Neural cell (in vitro differentiated cells): ENCODE results near the gene OR4N2. TPM values are rescaled to one million over a fixed set of nuclear protein-coding genes. Genes with fewer than 3 reads are reported as not detected.
"Not testable (repeated sequence)": the region's sequence is repeated elsewhere in the genome, so short reads cannot be mapped to it uniquely, and the experiment has no call there.

Source experiments
- H2AFZ ChIP-seq: fragments of 200-600, 300-800 bp; sonication (generic), shearing (Covaris generic); 2 replicates; pipeline ENCODE4 v1.6.0; 2014; ENCODE audit warnings: low read depth, mild to moderate bottlenecking, antibody characterized with exemption, low read length, moderate library complexity
- H3F3A ChIP-seq: fragments of 200-600 bp; shearing (Covaris generic); 2 replicates; pipeline ENCODE4 v1.6.1; 2016; ENCODE audit warnings: mild to moderate bottlenecking, moderate library complexity, mixed read lengths, antibody characterized with exemption, low read length; ENCODE audit not compliant: insufficient read depth, poor library complexity, severe bottlenecking
- H3K27ac ChIP-seq: fragments of 200-600, 300-800 bp; sonication (generic), shearing (Covaris generic); 2 replicates; pipeline ENCODE4 v1.5.1; 2014; ENCODE audit warnings: mild to moderate bottlenecking, low read length, moderate library complexity
- H3K27me3 ChIP-seq: fragments of 300-800, 200-600 bp; sonication (generic), shearing (Covaris generic); 2 replicates; pipeline ENCODE4 v1.6.0; 2014; ENCODE audit warnings: mild to moderate bottlenecking, low read depth, low read length, moderate library complexity; ENCODE audit not compliant: insufficient read depth
- H3K36me3 ChIP-seq: fragments of 300-800, 200-600 bp; sonication (generic), shearing (Covaris generic); 2 replicates; pipeline ENCODE4 v1.5.1; 2014; ENCODE audit warnings: mild to moderate bottlenecking, antibody characterized with exemption, low read length, moderate library complexity; ENCODE audit not compliant: insufficient read depth
- H3K4me2 ChIP-seq: fragments of 300-800, 200-600 bp; sonication (generic), shearing (Covaris generic); 2 replicates; pipeline ENCODE4 v1.6.0; 2014; ENCODE audit warnings: mild to moderate bottlenecking, low read length
- H3K4me3 ChIP-seq: fragments of 300-800, 200-600 bp; sonication (generic), shearing (Covaris generic); 2 replicates; pipeline ENCODE4 v1.5.1; 2014; ENCODE audit warnings: mild to moderate bottlenecking, low read length, moderate library complexity
- H3K79me2 ChIP-seq: fragments of 200-600 bp; shearing (Covaris generic); replicated peaks from 2 replicates; pipeline ENCODE4 v1.6.0; 2014; ENCODE audit warnings: mild to moderate bottlenecking, low read length, moderate library complexity; ENCODE audit not compliant: insufficient read depth
- H3K9ac ChIP-seq: fragments of 300-800, 200-600 bp; sonication (generic), shearing (Covaris generic); 2 replicates; pipeline ENCODE4 v1.6.1; 2016; ENCODE audit warnings: mild to moderate bottlenecking, low read length, mixed read lengths
- H3K9me2 ChIP-seq: fragments of 200-600 bp; shearing (Covaris generic); 2 replicates; pipeline ENCODE4 v1.6.1; 2016; ENCODE audit warnings: mild to moderate bottlenecking, low read length, mixed read lengths; ENCODE audit not compliant: insufficient read depth
- H3K9me3 ChIP-seq: fragments of 200-600, 300-800 bp; sonication (generic), shearing (Covaris generic); 2 replicates; pipeline ENCODE4 v1.6.1; 2016; ENCODE audit warnings: mild to moderate bottlenecking, mixed run types, low read length, moderate library complexity, mixed read lengths
- H4K20me1 ChIP-seq: fragments of 200-600 bp; shearing (Covaris generic); 2 replicates; pipeline ENCODE4 v1.6.1; 2016; ENCODE audit warnings: mild to moderate bottlenecking, mixed run types; ENCODE audit not compliant: insufficient read depth
- CTCF ChIP-seq: fragments of 450-650 bp; IDR thresholded peaks from 2 replicates; pipeline ENCODE4 v1.5.1; 2014; ENCODE audit warnings: antibody characterized with exemption, mild to moderate bottlenecking, moderate library complexity; ENCODE audit not compliant: poor library complexity, severe bottlenecking
- EP300 ChIP-seq: fragments of 450-650 bp; conservative IDR thresholded peaks from 2 replicates; pipeline ENCODE4 v1.6.1; 2014; ENCODE audit warnings: antibody characterized with exemption, mild to moderate bottlenecking, moderate library complexity; ENCODE audit not compliant: poor library complexity, severe bottlenecking
- EZH2 ChIP-seq: fragments of 200-600, 300-800 bp; shearing (Covaris generic), sonication (generic); IDR thresholded peaks from 2 replicates; pipeline ENCODE4 v1.6.1; 2014; ENCODE audit warnings: antibody characterized with exemption, low read length, borderline replicate concordance, mild to moderate bottlenecking; ENCODE audit not compliant: insufficient read depth, poor library complexity, severe bottlenecking
- MXI1 ChIP-seq: fragments of 450-650 bp; conservative IDR thresholded peaks from 2 replicates; pipeline ENCODE4 v1.6.1; 2014; ENCODE audit warnings: antibody characterized with exemption, mild to moderate bottlenecking; ENCODE audit not compliant: poor library complexity, severe bottlenecking
- POLR2AphosphoS5 ChIP-seq: IDR thresholded peaks from 2 replicates; pipeline ENCODE4 v1.6.1; 2012
- RAD21 ChIP-seq: fragments of 450-650 bp; conservative IDR thresholded peaks from 2 replicates; pipeline ENCODE4 v1.6.1; 2014; ENCODE audit warnings: antibody characterized with exemption, mild to moderate bottlenecking, moderate library complexity
- SMC3 ChIP-seq: fragments of 450-650 bp; conservative IDR thresholded peaks from 2 replicates; pipeline ENCODE4 v1.6.1; 2014; ENCODE audit warnings: antibody characterized with exemption, mild to moderate bottlenecking, moderate library complexity; ENCODE audit not compliant: poor library complexity
- TAF1 ChIP-seq: IDR thresholded peaks from 2 replicates; pipeline ENCODE4 v1.6.1; 2012; ENCODE audit warnings: low read depth
- polyA minus RNA-seq: library from RNA; depleted of rRNA, polyadenylated mRNA; stranded (reverse); fragments of >200 nt; gene quantifications from 2 replicates; pipeline ENCODE4 v1.2.3, GENCODE V29; 2014
- polyA plus RNA-seq: library from polyadenylated mRNA; depleted of rRNA; stranded (reverse); fragments of >200 nt; gene quantifications from 2 replicates; pipeline ENCODE4 v1.2.3, GENCODE V29; 2014
- TF ChIP-seq, protein P1 (sequence below): IDR thresholded peaks from 2 replicates; pipeline ENCODE4 v1.6.1; 2012; ENCODE audit warnings: borderline replicate concordance

OR4N2 gene
- polyA plus RNA-seq, result not detected in 2 replicates
- not detected in 2 replicates for polyA minus RNA-seq

GRCh38 chr14:19803470-19803869 lies at the start of gene OR4N2:
Gene OR4N2, plus strand, starts transcription at chr14:19803770. Its CDS starts 23,679 bp downstream, at chr14:19827449.
- H3K4me3 ChIP-seq, H3F3A ChIP-seq, H3K79me2 ChIP-seq, H3K4me2 ChIP-seq, H4K20me1 ChIP-seq, H3K27ac ChIP-seq, H3K9me3 ChIP-seq, H3K27me3 ChIP-seq, H3K9ac ChIP-seq, H3K36me3 ChIP-seq, H2AFZ ChIP-seq, H3K9me2 ChIP-seq: not testable (repeated sequence)

DNA sequence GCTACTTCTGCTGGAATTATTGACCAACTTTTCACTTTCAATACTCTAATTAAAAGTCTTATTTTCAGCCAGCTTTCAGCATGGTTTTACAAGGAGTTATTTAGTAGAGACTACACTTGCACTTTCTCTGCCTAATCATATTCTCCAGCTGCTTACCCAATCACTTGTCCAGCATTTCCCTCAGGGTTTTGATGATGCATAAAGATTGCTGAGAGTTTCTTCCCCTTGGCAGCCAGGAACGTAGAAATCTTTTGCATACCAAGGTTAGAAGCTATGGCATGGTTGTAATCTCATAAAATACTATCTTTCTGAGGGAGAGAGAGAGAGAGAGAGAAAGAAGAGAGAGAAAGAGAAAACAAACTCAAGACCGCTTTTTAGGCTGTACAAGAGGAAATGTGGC lies 49.4 kb upstream of the OR4N2 start:
- no peaks in the 10 kb centered on the region for H3K9me3 ChIP-seq

DNA sequence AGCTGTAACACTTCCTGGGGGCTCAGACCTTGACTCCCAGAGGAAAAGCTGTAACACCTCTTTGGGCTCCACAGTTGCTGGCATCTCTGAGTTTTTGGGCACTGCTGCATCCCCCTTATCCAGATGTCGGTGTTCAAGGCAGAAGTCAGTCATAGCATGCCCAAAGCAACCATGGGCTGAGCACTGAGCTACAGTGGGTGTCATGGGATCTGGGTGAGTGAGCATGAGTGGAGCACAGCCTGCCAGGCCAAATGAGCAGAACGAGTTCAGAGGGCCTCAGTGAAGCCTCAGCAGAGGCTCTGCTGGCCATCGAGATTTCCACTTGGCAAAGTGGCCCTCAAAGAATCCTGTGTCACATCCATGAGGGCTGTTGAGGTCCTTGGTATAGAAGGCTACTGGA lies 32.1 kb upstream of the OR4N2 start:
- not testable (repeated sequence) for H3K9me2 ChIP-seq, H3K9ac ChIP-seq, H3K79me2 ChIP-seq, H2AFZ ChIP-seq, H3K27ac ChIP-seq, H3F3A ChIP-seq, H3K4me2 ChIP-seq, H3K9me3 ChIP-seq, H3K36me3 ChIP-seq, H3K27me3 ChIP-seq, H4K20me1 ChIP-seq, H3K4me3 ChIP-seq

More for the DNA sequence above, 49.4 kb upstream of the OR4N2 start:
- H3K4me3 ChIP-seq, result no peak overlapping the region
- no peaks in the 10 kb centered on the region for H3K9me2 ChIP-seq
- H3K9ac ChIP-seq, result no peak overlapping the region
- H3K79me2 ChIP-seq, result no peaks in the 10 kb centered on the region
- H3F3A ChIP-seq, result no peaks in the 10 kb centered on the region
- TF ChIP-seq EP300, result no peak
- no peak for TF ChIP-seq TAF1
- TF ChIP-seq RAD21, result no peak
- TF ChIP-seq MXI1, result no peak
- TF ChIP-seq EZH2, result no peak
- no peak for TF ChIP-seq CTCF
- no peak for TF ChIP-seq SMC3
- no peak for TF ChIP-seq POLR2AphosphoS5
- TF ChIP-seq, protein P1, sequence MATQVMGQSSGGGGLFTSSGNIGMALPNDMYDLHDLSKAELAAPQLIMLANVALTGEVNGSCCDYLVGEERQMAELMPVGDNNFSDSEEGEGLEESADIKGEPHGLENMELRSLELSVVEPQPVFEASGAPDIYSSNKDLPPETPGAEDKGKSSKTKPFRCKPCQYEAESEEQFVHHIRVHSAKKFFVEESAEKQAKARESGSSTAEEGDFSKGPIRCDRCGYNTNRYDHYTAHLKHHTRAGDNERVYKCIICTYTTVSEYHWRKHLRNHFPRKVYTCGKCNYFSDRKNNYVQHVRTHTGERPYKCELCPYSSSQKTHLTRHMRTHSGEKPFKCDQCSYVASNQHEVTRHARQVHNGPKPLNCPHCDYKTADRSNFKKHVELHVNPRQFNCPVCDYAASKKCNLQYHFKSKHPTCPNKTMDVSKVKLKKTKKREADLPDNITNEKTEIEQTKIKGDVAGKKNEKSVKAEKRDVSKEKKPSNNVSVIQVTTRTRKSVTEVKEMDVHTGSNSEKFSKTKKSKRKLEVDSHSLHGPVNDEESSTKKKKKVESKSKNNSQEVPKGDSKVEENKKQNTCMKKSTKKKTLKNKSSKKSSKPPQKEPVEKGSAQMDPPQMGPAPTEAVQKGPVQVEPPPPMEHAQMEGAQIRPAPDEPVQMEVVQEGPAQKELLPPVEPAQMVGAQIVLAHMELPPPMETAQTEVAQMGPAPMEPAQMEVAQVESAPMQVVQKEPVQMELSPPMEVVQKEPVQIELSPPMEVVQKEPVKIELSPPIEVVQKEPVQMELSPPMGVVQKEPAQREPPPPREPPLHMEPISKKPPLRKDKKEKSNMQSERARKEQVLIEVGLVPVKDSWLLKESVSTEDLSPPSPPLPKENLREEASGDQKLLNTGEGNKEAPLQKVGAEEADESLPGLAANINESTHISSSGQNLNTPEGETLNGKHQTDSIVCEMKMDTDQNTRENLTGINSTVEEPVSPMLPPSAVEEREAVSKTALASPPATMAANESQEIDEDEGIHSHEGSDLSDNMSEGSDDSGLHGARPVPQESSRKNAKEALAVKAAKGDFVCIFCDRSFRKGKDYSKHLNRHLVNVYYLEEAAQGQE, result no peak
- no peaks in the 10 kb centered on the region for H4K20me1 ChIP-seq
- no peaks in the 10 kb centered on the region for H3K36me3 ChIP-seq
- H3K4me2 ChIP-seq, result no peak overlapping the region
- no peak overlapping the region for H2AFZ ChIP-seq
- H3K27me3 ChIP-seq, result no peaks in the 10 kb centered on the region
- H3K27ac ChIP-seq, result no peak overlapping the region
